NCI-H1930 (cell line): ENCODE measurements around the gene ADK.
"Not testable (repeated sequence)": the region's sequence is repeated elsewhere in the genome, so short reads cannot be mapped to it uniquely, and the experiment has no call there.

Experiments
- DNase-seq, 2 experiments: peaks; one replicate each; lab custom pipeline; 2025; lab: John Stamatoyannopoulos, UW

Gene ADK

GRCh38 chr10:74496276-74496675, 345.3 kb downstream of the ADK start:
- not testable (repeated sequence) for DNase-seq

- not testable (repeated sequence) for DNase-seq
Observed at GRCh38 chr10:74498664-74499063, 347.6 kb downstream of the ADK start.

- no peak for DNase-seq
Observed at GRCh38 chr10:74500026-74500704, 349.1 kb downstream of the ADK start.

GRCh38 chr10:74500816-74501215, 349.8 kb downstream of the ADK start:
- no peak for DNase-seq

- no peak for DNase-seq
Observed at GRCh38 chr10:74502963-74503608, 352.1 kb downstream of the ADK start.

- DNase-seq = no peak
Observed at GRCh38 chr10:74507951-74508350, 356.9 kb downstream of the ADK start.

GRCh38 chr10:74510594-74510993, 359.6 kb downstream of the ADK start:
- DNase-seq = no peak

GRCh38 chr10:74511051-74511450, 360.0 kb downstream of the ADK start:
- no peak for DNase-seq

GRCh38 chr10:74514322-74514721, 363.3 kb downstream of the ADK start:
- DNase-seq = no peak

GRCh38 chr10:74518061-74518460, 367.0 kb downstream of the ADK start:
- DNase-seq = no peak

GRCh38 chr10:74521526-74521925, 370.5 kb downstream of the ADK start:
- DNase-seq = no peak

- DNase-seq = no peak
Observed at GRCh38 chr10:74523199-74523598, 372.2 kb downstream of the ADK start.

GRCh38 chr10:74525885-74526284, 374.9 kb downstream of the ADK start:
- DNase-seq = no peak

- not testable (repeated sequence) for DNase-seq
Observed at GRCh38 chr10:74527611-74528010, 376.6 kb downstream of the ADK start.

- DNase-seq = no peak
Observed at GRCh38 chr10:74529205-74529604, 378.2 kb downstream of the ADK start.

GRCh38 chr10:74530981-74531380, 380.0 kb downstream of the ADK start:
- DNase-seq = no peak

GRCh38 chr10:74539317-74539716, 388.3 kb downstream of the ADK start:
- no peak for DNase-seq

- DNase-seq = no peak
Observed at GRCh38 chr10:74541375-74541774, 390.4 kb downstream of the ADK start.

GRCh38 chr10:74542077-74542476, 391.1 kb downstream of the ADK start:
- DNase-seq = no peak

- DNase-seq = no peak
Observed at GRCh38 chr10:74543276-74543675, 392.3 kb downstream of the ADK start.

GRCh38 chr10:74544106-74544505, 393.1 kb downstream of the ADK start:
- DNase-seq = no peak

GRCh38 chr10:74548676-74549075, 397.7 kb downstream of the ADK start:
- DNase-seq = no peak

GRCh38 chr10:74556072-74556705, 405.2 kb downstream of the ADK start:
- DNase-seq = no peak
